Esophagus muscularis mucosa (tissue), 4 donors: ENCODE data around the gene ZNF880.
A peak's percentile ranks its signal among the peaks of the same experiment; 100 is the strongest.

ENCODE experiments used
- EP300 ChIP-seq: sonication (generic); formaldehyde crosslinking; IDR thresholded peaks from one replicate; pipeline ENCODE4 v1.6.1; 2017; ENCODE audit warnings: antibody characterized with exemption
- POLR2A ChIP-seq: fragments of 450-650 bp; IDR thresholded peaks from one replicate; pipeline ENCODE4 v1.6.1; 2017; ENCODE audit warnings: antibody characterized with exemption, moderate library complexity, mild to moderate bottlenecking, low read depth
- POLR2AphosphoS5 ChIP-seq, 2 donors: sonication (generic); formaldehyde crosslinking; IDR thresholded peaks; one replicate each; pipeline ENCODE4 v1.6.1; 2017; ENCODE audit warnings: antibody characterized with exemption in 2 of 2
- TF ChIP-seq, protein P1 (sequence below), 3 experiments: fragments of 200-600 bp in 2 of 3; fragments of 450-650 bp in 1 of 3; sonication (generic) in 2 of 3; IDR thresholded peaks; one replicate each; pipeline ENCODE4 v1.5.1; 2017 to 2019; ENCODE audit warnings: antibody characterized with exemption in 3 of 3, mild to moderate bottlenecking in 2 of 3, moderate library complexity in 1 of 3

DNA sequence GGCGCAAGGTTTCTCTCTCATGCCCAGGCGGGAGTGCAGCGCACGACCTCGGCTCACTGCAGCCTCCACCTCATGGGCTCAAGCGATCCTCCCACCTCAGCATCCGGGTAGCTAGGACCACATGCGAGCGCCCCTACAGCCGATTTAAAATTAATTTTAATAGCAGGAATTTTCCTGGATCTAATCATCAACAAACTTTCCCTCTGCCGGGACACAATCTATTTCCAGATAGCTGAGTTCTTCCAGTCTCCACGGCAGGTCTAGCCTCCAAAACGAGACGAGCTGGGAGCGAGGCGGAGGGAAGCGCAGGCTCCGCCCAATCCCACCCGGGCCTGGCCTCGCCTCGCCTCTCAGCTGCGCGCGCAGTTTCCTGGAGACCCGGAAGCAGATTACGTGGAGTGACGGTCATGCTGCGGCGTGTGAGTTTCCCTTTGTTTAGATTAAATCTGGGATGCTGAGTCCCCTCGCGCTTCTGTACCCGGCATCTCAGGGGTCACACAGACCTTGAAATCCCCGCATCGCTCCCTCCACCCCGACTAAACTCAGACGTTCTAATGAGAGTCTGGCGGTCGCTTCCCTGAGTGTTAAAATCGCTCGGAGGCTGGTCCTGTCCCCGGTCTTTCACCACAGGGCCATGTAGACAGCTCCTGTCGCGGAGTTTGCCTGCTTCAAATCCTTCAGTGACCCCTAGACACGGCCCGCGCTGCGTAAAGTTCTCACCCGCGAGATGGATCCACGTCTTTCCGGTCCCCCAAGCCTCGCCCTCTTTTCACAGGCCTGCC is at the start of gene ZNF880:
- TF ChIP-seq, protein P1, sequence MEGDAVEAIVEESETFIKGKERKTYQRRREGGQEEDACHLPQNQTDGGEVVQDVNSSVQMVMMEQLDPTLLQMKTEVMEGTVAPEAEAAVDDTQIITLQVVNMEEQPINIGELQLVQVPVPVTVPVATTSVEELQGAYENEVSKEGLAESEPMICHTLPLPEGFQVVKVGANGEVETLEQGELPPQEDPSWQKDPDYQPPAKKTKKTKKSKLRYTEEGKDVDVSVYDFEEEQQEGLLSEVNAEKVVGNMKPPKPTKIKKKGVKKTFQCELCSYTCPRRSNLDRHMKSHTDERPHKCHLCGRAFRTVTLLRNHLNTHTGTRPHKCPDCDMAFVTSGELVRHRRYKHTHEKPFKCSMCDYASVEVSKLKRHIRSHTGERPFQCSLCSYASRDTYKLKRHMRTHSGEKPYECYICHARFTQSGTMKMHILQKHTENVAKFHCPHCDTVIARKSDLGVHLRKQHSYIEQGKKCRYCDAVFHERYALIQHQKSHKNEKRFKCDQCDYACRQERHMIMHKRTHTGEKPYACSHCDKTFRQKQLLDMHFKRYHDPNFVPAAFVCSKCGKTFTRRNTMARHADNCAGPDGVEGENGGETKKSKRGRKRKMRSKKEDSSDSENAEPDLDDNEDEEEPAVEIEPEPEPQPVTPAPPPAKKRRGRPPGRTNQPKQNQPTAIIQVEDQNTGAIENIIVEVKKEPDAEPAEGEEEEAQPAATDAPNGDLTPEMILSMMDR (IDR thresholded peaks at IDR 0.05), result peak in 1 of 3 experiments; percentile 5
- no peak for TF ChIP-seq POLR2A
- peak; percentile 83 to 91 for TF ChIP-seq POLR2AphosphoS5 (IDR thresholded peaks at IDR 0.05)
- TF ChIP-seq EP300, result no peak
